T-helper 9 cell (primary cell): ENCODE results near the gene MPI.
"Not testable (repeated sequence)": the region's sequence is repeated elsewhere in the genome, so short reads cannot be mapped to it uniquely, and the experiment has no call there.

Experiments used
- DNase-seq: peaks from one replicate; pipeline ENCODE4 v3.0.0-alpha.2; 2020

MPI gene

DNA sequence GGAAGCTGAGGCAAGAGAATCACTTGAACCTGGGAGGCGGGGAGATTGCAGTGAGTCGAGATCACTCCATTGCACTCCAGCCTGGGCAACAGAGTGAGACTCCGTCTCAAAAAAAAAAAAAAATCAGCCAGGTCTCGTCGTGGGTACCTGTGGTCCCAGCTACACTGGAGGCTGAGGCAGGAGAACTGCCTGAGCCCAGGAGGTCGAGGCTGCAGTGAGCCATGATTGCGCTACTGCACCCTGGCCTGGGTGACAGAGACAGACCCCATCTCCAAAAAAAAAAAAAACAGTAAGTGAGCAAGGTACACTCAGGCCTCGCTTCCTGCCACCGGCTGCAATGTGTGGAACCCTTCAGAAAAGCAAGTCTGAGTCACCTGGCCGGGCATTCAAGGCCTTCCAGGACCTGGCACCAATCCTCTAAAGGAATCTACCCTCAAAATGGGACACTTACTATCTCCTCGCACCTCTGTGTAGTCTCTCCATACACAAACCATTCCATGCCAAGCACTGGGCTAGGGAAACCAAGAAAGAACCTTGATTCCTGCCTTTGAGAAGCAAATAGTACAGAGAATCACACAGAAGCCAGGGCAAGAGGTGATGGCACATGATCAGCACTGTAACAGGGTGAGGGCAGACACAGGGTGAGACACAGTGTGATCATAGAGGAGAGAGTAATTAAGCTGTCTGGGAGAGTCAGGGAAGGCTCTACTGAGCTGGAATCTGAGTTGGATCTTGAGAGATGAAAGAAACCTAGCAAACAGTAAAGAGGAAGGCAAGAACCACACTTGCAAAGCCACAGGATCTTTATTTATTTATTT, 26.4 kb upstream of the MPI start:
- no peak for DNase-seq

DNA sequence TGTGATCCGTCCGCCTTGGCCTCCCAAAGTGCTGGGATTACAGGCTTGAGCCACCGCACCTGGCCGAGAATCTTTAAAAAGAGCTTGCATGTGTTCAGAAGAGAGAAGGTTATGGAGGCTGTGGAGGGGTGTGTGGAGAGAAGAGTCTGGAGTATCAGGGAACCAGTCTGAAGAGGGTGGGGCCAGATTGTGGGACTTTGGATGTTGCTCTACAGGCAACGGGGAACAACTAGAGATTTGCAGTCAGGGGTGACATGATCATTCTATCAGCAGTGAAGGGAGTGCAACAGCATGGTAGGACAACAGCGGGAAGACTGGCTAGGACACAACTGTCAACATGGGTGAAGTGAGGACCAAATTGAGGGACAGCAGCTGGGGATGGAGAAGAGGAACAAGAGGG, 25.5 kb upstream of the MPI start:
- no peak for DNase-seq

DNA sequence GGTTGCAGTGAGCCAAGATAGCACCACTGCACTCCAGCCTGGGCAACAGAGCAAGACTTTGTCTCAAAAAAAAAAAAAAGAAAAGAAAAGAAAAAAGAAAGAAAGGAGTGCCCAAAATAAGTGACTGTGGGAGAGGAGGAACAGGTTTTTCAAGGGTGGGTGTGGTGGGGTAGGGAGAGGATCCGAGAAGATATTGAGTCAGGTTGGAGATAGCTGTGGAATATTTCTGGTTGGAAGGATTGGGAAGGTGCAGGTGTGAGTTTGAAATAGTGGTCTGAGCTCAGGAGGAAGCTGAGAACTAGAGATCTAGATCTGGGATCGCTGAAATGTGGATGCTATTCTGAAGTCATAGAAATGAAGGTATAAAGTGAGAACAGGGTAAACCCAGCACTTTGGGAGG, 24.5 kb upstream of the MPI start:
- DNase-seq, result no peak

DNA sequence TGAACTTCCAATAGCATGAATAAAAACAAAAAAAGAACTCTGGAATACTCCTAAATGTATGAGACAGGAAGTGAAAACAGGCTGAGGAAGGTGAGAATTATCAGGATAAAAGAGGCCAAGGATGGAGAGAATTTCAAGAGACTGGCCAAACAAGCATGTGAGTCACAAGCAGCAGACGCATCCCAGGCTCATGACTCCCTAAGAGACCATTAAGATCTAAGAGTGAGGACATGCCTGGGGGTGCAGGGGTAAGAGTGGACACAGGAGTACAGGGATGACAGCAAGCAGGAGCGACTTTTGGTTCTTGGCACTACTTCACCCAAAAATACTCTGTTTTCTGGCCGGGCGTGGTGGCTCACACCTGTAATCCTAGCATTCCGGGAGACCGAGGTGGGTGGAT, 23.8 kb upstream of the MPI start:
- no peak for DNase-seq

DNA sequence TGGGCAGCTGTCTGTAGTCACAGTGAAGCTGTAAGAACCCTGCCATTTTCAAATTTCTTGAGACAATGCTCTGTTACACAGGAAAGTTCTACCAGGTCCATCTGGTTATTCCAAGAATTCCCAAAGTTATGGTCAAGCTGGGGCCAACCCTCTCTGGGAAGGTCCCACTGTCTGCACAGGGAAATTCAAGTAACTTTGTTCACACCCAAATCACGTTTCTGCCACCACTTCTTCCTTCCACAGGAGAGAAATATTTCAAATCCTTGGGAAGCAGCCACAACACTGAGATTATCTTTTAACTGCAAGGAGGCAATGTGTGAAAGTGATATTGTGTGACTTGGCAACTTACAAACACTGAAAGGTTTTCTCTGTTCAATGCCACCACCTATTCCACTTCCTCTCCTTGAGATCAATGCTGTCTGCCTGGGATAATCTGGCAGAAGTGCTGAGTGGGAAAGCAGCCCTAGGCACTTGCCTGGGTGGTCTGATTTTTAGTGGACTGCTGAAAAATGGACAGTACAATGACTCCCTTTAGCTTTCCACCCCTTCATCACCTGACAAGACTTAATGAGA, 22.3 kb upstream of the MPI start:
- DNase-seq, result no peak

DNA sequence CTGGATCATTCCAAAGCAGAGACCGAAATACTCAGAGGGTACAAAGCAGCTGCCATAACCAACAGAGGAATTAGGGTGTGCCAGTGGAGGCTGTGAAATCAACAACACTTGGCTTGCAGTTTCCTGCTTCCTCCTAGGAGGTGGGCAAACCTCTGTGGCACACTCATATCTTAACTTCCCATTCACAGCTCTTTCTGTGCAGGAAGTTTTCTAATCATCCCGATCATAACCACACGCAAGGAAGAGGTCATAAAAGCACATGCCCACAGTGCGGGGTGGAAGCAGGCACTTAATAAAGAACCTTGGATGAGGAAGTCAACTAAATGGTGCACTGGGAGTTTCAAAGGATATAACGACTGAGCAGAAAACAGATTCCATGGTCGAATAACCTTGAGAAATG, 21.8 kb upstream of the MPI start:
- DNase-seq, result no peak

DNA sequence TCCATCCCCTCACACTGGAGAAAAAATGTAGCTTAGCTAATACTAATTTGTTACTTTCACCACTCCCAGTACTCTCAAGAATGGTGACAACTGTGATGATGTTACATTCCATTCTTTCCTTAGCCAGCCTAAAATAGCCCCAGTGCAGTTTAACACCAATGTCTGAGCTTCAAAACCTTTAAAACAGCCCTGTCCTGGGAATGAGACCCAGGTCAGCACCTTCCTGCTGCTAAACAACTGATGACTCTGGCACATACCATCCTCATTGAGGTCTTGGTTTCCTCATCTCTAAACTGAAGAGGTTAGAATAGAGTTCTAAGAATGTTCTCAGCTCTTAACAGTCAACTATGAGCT, 20.5 kb upstream of the MPI start:
- no peak for DNase-seq

DNA sequence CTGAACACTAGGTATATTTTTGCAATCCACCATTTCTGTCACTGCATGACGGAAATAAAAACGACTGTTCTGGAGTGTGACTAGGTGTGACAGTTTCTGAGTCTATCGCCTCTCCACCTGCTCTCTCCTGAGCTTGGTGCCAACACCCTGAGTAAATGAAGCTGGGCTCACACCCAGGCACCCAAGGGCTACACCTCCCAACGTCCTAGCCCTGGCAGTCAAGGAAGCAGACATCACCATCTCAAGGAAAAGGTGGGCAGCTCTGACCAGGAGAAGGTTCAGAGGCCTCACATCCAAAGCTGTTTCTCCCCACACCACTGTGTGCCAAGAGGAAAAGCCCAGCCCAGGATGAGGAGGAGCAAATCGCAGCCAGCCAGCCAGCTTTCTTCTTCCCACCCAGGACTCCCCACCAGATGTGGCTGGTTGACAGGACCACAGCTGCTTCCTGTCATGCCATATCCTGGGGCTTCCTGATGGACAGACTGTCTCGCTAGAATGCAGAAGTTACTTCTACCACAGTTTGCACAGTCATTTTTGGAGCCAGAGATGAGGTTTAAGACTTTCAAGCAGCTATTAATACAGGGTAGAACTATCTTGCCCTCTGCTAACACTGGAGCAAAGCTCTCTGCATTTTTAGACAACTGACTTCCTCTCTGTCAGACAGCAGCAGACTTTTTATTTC, 20.0 kb upstream of the MPI start:
- no peak for DNase-seq

DNA sequence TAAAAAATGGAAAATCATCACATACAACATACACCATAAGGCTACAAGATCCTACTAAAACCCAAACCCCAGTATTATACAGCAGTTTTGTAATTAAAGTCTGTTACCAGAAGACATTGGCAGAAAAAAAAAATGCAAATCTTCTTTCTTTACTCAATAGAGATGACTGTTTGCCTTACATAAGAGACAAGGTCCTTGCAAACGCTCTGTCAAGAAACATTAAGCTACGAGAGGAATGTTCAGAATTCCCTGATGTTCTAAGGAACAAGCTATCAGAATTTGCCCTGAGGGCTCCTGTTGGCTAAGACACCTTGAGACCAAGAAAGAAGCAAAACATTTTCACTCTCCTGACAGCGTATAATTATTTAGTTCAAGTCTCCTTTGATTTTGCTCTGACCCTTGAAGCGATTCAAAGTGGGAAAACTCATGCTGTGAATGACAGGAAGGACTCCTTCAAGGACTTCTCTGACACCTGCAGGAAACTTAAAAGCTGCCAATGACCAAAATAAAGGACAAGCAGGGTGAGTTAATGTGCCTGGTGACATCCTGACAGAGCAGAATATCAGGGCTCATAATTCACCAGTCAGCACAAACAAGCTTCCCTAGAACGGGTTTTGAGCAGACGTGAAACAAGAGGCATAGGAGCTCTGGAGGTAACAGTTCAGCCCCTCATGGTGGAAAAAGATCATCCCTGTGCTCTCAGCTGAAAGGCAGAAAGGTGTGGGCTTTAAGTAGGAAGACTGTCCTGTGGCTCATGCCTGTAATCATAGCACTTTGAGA, 19.2 kb upstream of the MPI start:
- no peak for DNase-seq

DNA sequence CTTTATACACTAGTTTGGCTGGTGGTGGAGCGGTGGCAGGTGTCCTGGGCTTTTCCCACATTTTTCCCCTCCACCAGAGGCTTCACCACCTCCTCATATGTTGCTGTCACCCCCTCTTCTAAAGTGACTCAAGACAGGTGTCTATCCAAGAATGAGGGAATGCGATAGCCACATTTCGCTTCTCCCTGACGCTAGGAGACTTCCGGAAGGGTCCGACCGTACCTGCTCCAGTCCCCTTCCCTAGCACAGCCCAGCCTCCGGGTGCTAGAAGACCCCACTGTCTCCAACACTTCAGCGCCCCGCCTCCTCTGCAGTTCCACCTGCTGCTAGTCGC, 17.2 kb upstream of the MPI start:
- DNase-seq, result no peak

DNA sequence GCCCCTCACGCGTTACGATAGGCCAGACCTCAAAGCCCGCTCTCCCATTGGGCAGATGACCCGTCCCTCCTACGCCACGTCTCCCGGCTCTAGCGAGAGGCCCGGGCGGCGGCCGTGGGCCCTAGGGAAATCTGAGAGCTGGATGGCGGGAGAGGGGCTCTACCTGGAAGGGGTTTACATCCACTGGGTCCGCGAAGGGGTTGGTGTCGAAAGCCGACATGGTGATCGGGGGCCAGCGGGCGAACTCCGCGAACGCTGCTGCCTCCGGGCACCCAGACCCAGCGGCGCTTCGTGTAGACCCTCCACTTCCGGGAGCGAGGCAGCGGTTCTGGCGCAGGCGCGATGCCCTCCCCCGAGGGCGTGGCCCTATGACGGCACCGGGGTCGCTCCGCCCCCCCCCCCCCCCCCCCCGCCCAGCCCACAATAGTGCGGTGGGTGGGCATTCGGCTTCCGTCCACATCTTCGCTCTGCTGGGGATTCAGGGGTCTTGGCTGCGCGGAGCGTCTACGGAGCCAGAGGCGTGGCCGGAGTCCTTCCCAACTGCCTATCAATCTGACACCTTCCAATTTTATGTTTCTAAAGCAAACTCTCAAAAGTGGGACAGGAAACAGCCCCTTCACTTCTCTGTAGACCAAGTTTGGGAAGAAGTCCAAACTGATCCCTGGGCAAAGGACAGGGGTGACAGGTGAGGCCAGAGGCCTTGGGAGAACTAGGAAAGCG, 16.6 kb upstream of the MPI start, which contains the start of gene SCAMP2:
SCAMP2 (minus strand) TSS at position 330 of the 720 bp plus-strand sequence; CDS start at position 220, 110 bp downstream.
- peak; percentile 84 for DNase-seq

DNA sequence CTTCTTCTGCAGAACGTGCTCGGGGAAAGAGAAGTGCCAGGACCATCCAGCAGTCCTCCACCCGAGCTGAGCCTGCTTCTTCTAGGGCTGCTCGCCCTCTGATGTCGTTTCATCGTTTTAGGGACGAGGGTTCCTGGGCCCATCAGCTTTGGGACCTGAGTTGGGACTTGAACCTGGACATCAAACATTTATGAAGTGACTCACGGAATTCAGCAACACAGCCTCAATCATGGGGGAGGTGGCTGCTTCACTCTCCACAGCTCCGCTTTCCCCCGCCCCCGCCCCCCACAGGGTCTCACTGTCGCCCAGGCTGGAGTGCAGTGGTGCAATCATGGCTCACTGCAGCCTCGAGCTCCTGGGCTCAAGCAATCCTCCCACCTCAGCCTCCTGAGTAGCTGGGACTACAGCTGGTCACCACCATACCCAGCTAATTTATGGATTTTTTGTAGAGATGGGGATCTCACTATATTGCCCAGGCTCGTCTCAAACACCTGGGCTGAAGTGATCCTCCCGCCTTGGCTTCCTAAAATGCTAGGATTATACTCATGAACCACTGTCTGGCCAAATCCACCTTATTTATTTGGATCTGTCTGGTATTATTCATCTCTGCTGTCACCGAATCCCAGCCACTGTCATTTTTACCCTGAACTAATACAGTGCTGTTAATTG, 16.0 kb upstream of the MPI start:
- DNase-seq, result no peak

DNA sequence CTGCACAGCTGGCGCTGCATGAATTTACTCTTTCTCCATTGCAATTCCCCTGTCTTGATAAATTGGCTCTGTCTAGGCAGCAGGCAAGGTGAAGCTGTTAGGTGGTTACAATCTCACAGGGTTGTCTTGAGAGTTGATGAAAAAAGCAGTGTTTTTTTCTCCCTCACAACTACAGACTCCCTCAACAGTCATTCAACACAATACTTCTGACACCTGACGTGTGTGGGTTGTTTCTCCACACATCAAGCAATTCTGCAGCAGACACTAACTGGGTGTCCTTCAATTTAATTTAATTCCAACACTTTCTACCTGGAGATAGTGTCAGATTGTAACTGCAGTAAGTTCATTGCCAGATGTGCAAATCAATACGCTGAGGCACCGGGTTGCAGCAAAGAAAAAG, 11.6 kb upstream of the MPI start:
- DNase-seq, result no peak

DNA sequence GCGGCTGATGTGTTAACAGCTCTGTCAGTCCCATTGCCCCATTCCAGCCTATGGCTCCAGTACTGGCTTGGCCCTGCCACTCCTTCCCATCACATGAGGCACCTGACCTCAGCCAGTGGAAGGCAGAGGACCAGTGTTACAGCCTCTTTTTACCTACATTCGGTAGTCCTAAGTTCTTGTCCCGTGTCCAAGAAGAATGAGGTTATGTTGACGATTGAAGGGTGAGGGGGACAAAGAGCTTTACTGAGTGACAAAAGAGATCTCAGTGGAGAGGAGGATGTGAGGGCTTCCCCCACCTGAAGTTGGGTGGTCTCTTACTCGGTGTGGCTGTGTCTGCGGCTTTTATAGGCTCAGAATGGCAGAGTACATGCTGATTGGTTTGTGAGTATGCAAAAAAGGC, 7.3 kb upstream of the MPI start:
- no peak for DNase-seq

DNA sequence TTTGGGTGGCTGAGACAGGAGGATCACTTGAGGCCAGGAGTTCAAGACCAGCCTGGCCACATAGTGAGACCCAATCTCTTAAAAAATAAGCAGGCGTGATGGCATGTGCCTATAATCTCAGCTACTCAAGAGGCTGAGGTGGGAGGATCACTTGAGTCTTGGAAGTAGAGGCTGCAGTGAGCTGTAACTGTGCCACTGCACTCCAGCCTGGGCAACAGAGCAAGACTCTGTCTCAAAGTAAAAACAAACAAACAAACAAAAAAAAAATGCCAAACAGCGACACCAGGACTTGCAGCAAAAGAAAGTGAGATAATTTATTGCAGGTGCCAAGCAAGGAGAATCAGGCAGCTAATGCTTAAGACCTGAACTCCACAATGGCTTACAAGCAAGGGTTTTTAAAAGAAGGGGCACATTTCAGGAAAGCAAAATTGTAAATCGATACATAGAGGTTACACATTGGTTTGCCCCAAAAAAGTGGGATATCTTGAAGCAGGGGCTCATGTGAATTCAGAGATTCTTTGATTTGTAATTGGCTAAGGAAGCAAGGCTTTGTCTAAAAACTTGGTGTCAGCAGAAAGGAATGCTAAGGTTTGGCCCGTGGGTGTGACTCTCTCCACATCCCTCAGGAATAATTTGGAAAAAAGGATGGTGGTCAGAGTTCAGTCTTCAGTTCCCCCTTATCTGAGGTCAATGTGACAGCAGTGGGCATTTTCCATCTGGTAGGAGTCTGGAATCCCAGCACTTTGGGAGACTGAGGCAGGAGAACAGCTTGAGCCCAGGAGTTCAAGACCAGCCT, 5.2 kb upstream of the MPI start:
- DNase-seq, result no peak

DNA sequence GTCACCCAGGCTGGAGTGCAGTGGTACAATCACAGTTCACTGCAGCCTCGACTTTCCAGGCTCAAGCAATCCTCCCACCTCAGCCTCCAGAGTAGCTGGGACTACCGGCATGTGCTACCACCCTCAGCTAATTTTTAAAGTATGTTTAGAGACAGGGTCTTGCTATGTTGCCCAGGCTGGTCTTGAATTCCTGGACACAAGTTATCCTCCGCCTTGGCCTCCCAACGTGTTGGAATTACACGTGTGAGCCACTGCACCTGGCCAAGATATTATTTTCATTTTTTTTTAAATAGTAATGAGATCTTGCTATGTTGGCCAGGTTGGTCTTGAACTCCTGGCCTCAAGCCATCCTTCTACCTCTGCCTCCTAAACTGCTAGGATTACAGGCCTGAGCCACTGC, 4.4 kb upstream of the MPI start:
- no peak for DNase-seq

DNA sequence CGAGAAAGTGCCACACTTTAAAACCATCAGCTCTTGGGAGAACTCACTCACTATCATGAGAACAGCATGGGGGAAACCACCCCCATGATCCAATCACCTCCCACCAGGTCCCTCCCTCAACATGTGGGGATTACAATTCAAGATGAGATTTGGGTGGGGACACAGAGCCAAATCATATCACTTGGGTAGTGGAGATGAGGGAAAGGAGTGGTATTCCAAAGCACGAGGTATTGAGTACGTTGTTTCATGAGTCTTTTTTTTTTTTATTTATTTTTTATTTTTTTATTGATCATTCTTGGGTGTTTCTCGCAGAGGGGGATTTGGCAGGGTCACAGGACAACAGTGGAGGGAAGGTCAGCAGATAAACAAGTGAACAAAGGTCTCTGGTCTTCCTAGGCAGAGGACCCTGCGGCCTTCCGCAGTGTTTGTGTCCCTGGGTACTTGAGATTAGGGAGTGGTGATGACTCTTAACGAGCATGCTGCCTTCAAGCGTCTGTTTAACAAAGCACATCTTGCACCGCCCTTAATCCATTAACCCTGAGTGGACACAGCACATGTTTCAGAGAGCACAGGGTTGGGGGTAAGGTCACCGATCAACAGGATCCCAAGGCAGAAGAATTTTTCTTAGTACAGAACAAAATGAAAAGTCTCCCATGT, 2.2 kb upstream of the MPI start:
- DNase-seq, result not testable (repeated sequence)

DNA sequence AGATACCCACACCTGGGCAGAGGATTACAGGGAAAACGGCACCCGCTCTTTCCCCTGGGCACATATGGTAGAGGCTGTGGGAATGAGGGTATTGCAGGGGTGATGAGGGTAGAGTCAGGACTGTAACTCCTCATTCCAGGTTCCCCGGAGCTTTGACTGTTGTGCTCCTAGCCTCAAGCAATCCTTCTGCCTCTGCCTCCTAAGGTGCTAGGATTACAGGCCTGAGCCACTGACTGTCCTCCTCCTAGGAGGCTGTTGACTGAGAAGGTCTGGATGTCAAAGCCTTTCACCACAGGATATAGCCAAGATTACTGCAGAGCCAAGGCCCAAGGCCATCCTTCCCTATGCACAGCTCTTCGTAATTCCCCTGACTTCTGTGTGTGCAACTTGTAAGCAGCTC, 1.1 kb upstream of the MPI start:
- no peak for DNase-seq

DNA sequence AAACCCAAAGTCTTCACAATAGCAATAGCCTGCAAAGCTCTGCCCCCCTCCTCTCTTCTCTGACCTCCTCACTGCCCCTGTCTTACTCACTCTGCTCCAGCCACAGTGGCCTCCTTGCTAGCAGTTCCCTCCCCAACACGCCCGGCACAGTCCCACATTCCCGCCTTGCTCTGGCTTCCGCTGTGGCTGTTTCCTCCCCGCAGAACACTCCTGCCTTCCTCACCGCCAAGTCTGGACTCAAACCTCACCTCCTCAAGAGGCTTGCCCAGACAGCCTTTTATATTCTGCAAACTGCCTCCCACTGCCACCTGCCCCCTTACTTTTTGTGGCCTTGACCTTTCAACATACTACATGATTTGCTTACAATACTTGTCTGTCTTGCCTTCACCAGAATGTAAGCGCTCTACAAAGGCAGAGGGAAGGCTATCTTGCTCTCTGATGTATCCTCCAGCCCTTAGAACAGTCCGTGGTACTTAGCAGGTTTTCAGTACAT, 406 bp upstream of the MPI start:
- no peak for DNase-seq

DNA sequence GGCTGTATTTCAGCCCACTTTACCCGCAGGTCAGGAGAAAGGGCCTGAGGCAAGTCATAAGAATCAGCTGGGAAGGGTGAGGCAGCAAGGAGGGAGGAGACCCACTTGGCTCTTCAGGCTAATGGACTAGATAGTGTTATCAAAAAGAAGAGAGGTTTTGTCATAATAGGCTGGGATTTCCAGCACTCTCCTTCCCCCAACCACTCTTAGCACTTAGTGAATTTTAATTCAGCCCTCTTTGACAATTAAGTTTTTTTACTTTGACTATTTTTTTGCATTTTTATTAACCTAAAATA, 771 bp downstream of the MPI start:
- no peak for DNase-seq

DNA sequence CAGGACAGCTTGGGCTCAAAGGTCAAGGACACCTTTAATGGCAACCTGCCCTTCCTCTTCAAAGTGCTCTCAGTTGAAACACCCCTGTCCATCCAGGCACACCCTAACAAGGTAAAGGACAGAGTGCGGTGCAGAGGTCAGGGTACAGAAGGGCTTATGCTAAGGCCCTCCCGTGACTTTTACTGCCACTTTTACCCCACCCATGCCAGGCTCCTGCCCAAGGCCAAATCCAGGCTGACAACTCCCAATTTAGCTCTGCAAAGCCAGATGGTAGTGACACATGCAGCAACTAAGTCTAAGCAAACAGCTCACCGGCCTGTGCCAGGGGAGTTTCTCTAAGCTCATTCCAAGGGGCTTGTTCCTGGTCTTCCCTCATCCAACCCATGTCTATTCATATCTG, 1.6 kb downstream of the MPI start:
- no peak for DNase-seq
